NCI-H2029 treated with DMSO at 0.1 percent for 48 hours (cell line): Measurements from ENCODE around the gene TRIM64C.
"Not testable (repeated sequence)": the region's sequence is repeated elsewhere in the genome, so short reads cannot be mapped to it uniquely, and the experiment has no call there.

Source experiments
- DNase-seq: peaks from one replicate; lab custom pipeline; 2025; lab: John Stamatoyannopoulos, UW

The TRIM64C gene, protein sequence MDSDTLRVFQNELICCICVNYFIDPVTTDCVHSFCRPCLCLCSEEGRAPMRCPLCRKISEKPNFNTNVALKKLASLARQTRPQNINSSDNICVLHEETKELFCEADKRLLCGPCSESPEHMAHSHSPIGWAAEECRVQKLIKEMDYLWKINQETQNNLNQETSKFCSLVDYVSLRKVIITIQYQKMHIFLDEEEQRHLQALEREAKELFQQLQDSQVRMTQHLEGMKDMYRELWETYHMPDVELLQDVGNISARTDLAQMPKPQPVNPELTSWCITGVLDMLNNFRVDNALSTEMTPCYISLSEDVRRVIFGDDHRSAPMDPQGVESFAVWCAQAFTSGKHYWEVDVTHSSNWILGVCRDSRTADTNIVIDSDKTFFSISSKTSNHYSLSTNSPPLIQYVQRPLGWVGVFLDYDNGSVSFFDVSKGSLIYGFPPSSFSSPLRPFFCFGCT

GRCh38 chr11:49059012-49059411 lies at the start of gene TRIM64C:
TSS of gene TRIM64C (minus strand) at chr11:49059112. CDS start at chr11:49059112, 0 bp downstream.
- DNase-seq, result not testable (repeated sequence)

DNA sequence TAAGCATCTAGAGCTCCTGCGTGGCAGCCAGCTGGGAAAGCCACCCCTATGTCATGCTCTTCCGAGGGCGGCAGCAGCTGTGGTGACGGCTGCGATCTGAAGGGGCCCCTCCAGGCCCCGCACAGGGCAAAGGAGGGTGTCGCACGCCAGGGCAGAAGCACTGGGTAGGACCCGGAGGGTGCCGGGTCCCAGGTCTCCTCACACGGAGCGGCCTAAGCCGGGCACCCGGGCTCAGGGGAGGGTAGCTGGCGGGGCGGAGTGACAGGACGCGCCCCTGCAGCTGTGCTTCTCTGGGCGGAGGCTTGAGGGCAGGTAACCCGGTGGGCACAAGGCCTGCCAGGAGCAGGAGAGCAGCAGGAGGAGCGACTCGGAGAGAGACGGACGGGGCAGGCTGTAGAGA lies 43.4 kb upstream of the TRIM64C start:
- not testable (repeated sequence) for DNase-seq

- DNase-seq, result not testable (repeated sequence)
Measured at GRCh38 chr11:49069897-49070296, 11.0 kb upstream of the TRIM64C start.

GRCh38 chr11:49049821-49050220 lies 9.1 kb downstream of the TRIM64C start:
- DNase-seq, result not testable (repeated sequence)

- DNase-seq, result not testable (repeated sequence)
Measured at GRCh38 chr11:49048229-49048628, 10.7 kb downstream of the TRIM64C start.

- not testable (repeated sequence) for DNase-seq
Measured at GRCh38 chr11:49028523-49028922, 30.4 kb downstream of the TRIM64C start, which contains the start of gene TRIM49B. TSS of gene TRIM49B (plus strand) at chr11:49028823. CDS start at chr11:49031600, 2,777 bp downstream.
